Cardiac muscle cell (in vitro differentiated cells and primary cell): ENCODE results near the gene TMEM183A. TPM values are rescaled to one million over a fixed set of nuclear protein-coding genes. Genes with fewer than 3 reads are reported as not detected.

Experiments used
- DNase-seq, 2 donors: peaks; one replicate each; pipeline versions ENCODE4 v3.0.0 to v3.0.0-alpha.2; 2010 to 2017; ENCODE audit warnings: low read depth in 1 of 2, low spot score in 1 of 2
- H3K27ac ChIP-seq: fragments of 200-600 bp; sonication (generic); 2 replicates; pipeline ENCODE4 v1.5.1; 2016
- H3K27me3 ChIP-seq: fragments of 200-600 bp; sonication (generic); 2 replicates; pipeline ENCODE4 v1.6.0; 2016; ENCODE audit warnings: control low read depth
- H3K36me3 ChIP-seq: fragments of 200-600 bp; sonication (generic); 2 replicates; pipeline ENCODE4 v1.5.1; 2016; ENCODE audit warnings: control low read depth
- H3K4me1 ChIP-seq: fragments of 200-600 bp; sonication (generic); 2 replicates; pipeline ENCODE4 v1.8.1; 2017; ENCODE audit warnings: low read depth, mild to moderate bottlenecking, mixed run types
- H3K4me3 ChIP-seq: fragments of 200-600 bp; sonication (generic); 2 replicates; pipeline ENCODE4 v1.5.1; 2016; ENCODE audit warnings: mild to moderate bottlenecking
- H3K9me3 ChIP-seq: fragments of 200-600 bp; sonication (generic); 2 replicates; pipeline ENCODE4 v1.5.1; 2017; ENCODE audit warnings: low read depth, mild to moderate bottlenecking, control low read depth
- CTCF ChIP-seq: IDR thresholded peaks from 2 replicates; pipeline ENCODE4 v1.5.1; 2012; ENCODE audit warnings: low read depth, mild to moderate bottlenecking, low read length
- polyA plus RNA-seq: library from polyadenylated mRNA; unstranded; fragments of >200 nt; fragmentation: Nextera tagmentation; extraction: Ambion mirVana; gene quantifications from 2 replicates; pipeline ENCODE4 v1.2.1, GENCODE V29; 2016
- total RNA-seq: library from RNA; depleted of rRNA; stranded (reverse); fragments of >200 nt; gene quantifications from 2 replicates; pipeline ENCODE4 v1.2.3, GENCODE V29; 2016

Gene TMEM183A
- total and polyA plus RNA-seq, 2 experiments from 2014 or later = 67.1 to 99.7 TPM

GRCh38 chr1:203056012-203056411 lies 48.8 kb downstream of the TMEM183A start:
- no peak for TF ChIP-seq CTCF
- Histone ChIP-seq H3K36me3 (peaks cover 73% of the 10 kb centered on the region), H3K27me3 (no peaks in the 10 kb centered on the region), H3K4me1 (peaks cover 7% of the 10 kb centered on the region), H3K4me3 (no peak overlapping the region), H3K27ac (no peak overlapping the region), H3K9me3 (no peaks in the 10 kb centered on the region)
- DNase-seq = no peak

DNA sequence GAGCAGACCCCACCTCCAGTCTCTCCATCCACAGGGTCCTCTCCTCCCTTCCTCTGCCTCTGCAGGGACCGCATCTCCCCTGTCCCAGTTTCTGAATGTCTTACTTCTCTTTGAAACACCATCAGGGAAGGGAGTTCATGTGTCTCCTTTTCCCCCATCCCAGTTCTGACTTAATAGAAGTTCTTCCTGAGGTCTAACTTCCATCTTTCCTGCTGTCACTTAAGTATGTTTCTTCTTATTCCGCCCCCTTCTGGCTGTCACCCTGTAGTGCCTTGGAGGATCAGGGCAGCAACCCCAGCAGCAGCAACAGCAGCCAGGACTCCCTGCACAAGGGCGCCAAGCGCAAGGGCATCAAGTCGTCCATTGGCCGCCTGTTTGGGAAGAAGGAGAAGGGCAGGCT lies 49.3 kb downstream of the TMEM183A start:
- Histone ChIP-seq H3K27me3 (no peaks in the 10 kb centered on the region), H3K9me3 (no peaks in the 10 kb centered on the region), H3K4me3 (no peak overlapping the region), H3K4me1 (peaks cover 6% of the 10 kb centered on the region), H3K36me3 (peaks cover 76% of the 10 kb centered on the region), H3K27ac (no peak overlapping the region)
- TF ChIP-seq CTCF = no peak
- DNase-seq = no peak

- no peaks in the 10 kb centered on the region for H3K27me3 ChIP-seq
- no peak for DNase-seq
- peaks cover 73% of the 10 kb centered on the region for H3K36me3 ChIP-seq
- H3K4me3 ChIP-seq = no peak overlapping the region
- H3K27ac ChIP-seq = no peak overlapping the region
- no peaks in the 10 kb centered on the region for H3K9me3 ChIP-seq
- no peak for TF ChIP-seq CTCF
- H3K4me1 ChIP-seq = no peaks in the 10 kb centered on the region
Observed at GRCh38 chr1:203057911-203058675, 50.9 kb downstream of the TMEM183A start.

- H3K27me3 ChIP-seq = no peaks in the 10 kb centered on the region
- H3K9me3 ChIP-seq = no peaks in the 10 kb centered on the region
- no peak overlapping the region for H3K27ac ChIP-seq
- peaks cover 76% of the 10 kb centered on the region for H3K36me3 ChIP-seq
- no peaks in the 10 kb centered on the region for H3K4me1 ChIP-seq
- no peak overlapping the region for H3K4me3 ChIP-seq
- TF ChIP-seq CTCF = no peak
- no peak for DNase-seq
Observed at GRCh38 chr1:203058676-203058935, 51.4 kb downstream of the TMEM183A start.

DNA sequence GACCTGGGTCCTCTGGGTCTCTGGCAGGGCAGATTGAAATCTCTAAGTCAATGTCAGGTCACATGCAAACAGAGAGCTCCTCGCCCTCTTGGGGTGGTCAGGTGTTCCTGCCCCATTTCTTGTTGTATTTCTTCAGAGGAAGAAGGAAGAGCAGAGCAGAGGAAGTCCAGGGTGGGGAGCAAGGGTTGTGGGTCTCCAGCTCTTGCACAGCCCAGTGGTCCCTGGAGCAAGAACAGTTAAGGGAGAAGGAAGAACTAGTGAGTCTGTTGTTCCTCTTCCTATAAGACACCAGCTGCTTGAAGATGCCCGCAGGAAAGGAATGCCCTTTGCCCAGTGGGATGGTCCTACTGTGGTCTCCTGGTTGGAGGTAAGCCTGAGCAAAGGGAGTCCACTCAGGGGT lies 52.3 kb downstream of the TMEM183A start:
- H3K4me3 ChIP-seq = no peak overlapping the region
- H3K27me3 ChIP-seq = no peaks in the 10 kb centered on the region
- peaks cover 77% of the 10 kb centered on the region for H3K36me3 ChIP-seq
- no peaks in the 10 kb centered on the region for H3K4me1 ChIP-seq
- no peak overlapping the region for H3K27ac ChIP-seq
- H3K9me3 ChIP-seq = no peaks in the 10 kb centered on the region
- DNase-seq = no peak
- TF ChIP-seq CTCF = no peak
